ENCODE results near the gene RGS9. TPM values are rescaled to one million over a fixed set of nuclear protein-coding genes. Genes with fewer than 3 reads are reported as not detected.

RGS9 gene
- total and polyA plus RNA-seq, 2 of the 13 experiments (the other 11 are each of a cell fraction or from before 2014, with no cell fraction given), result 0.44 to 0.74 TPM

- FAIRE-seq, result no peak
Observed at GRCh38 chr17:65259696-65260485, 122.7 kb downstream of the RGS9 start.

GRCh38 chr17:65260626-65261025 lies 123.5 kb downstream of the RGS9 start:
- no peak overlapping the region for H3K9ac ChIP-seq (ENCODE audit: insufficient read depth, low read depth, low read length)
- H3K27ac ChIP-seq (ENCODE audit: extremely low read length, insufficient read depth, low read length), result no peak overlapping the region
- DNase-seq (ENCODE audit: low spot score) (no peak), ATAC-seq (no peak), FAIRE-seq (no peak)
- H4K20me1 ChIP-seq (ENCODE audit: insufficient read depth, low read length), result no peaks in the 10 kb centered on the region
- H3K4me1 ChIP-seq (ENCODE audit: insufficient read depth, low read length), result no peaks in the 10 kb centered on the region
- no peaks in the 10 kb centered on the region for H3K9me3 ChIP-seq (ENCODE audit: low read length)
- intact Hi-C loops (cut with micrococcal nuclease; ENCODE audit: unreplicated experiment), result no loop called here
- WGBS (ENCODE audit: low lambda C conversion rate), result 10% methylated on average over 2 of the region's 2 CpGs
- in situ Hi-C loops (cut with HindIII; ENCODE audit: extremely low pct_ligation_motif_present, low pct_unique_long_range_greater_than_20kb), result no loop called here
- H3K4me2 ChIP-seq (ENCODE audit: low read depth, low read length), result no peak overlapping the region
- ChIA-PET POLR2A (no interaction called here), CTCF (ENCODE audit: low intra/inter-chr PET ratio, low total read pairs) (no interaction called here)
- no peaks in the 10 kb centered on the region for H3K79me2 ChIP-seq (ENCODE audit: insufficient read depth, low read length)
- H3K36me3 ChIP-seq (replicated peaks in 1 of 2; ENCODE audit: control insufficient read depth in 1 of 2, insufficient read depth in 2 of 2, low read length in 2 of 2), result no peaks in the 10 kb centered on the region
- H3K4me3 ChIP-seq (replicated peaks in 1 of 3; ENCODE audit: insufficient read depth in 1 of 3, low read depth in 2 of 3, low read length in 3 of 3), result no peak overlapping the region
- no peaks in the 10 kb centered on the region; a peak in 3 of 5 replicates for H3K27me3 ChIP-seq (ENCODE audit: control insufficient read depth in 1 of 2, insufficient read depth in 2 of 2, low read length in 2 of 2)
- H2AFZ ChIP-seq (ENCODE audit: low read length), result no peak overlapping the region
- no TSS peak for BruUV-seq (replicated peaks)
- no peak for TF ChIP-seq ZKSCAN1 (IDR thresholded peaks at IDR 0.05; ENCODE audit: low read length)
- no peak for TF ChIP-seq ZNF749 (CRISPR knock-in tag; IDR thresholded peaks at IDR 0.05; ENCODE audit: borderline replicate concordance)
- no peak for TF ChIP-seq ZNF292 (CRISPR knock-in tag; IDR thresholded peaks at IDR 0.05; ENCODE audit: borderline replicate concordance, low read depth)
- no peak for TF ChIP-seq SCMH1 (CRISPR knock-in tag; IDR thresholded peaks at IDR 0.05; ENCODE audit: borderline replicate concordance)
- TF ChIP-seq TP53 (CRISPR knock-in tag; conservative IDR thresholded peaks at IDR 0.05), result no peak
- TF ChIP-seq ELF4 (CRISPR knock-in tag; IDR thresholded peaks at IDR 0.05; ENCODE audit: borderline replicate concordance), result no peak
- no peak for TF ChIP-seq MZF1 (CRISPR knock-in tag; IDR thresholded peaks at IDR 0.05; ENCODE audit: borderline replicate concordance)
- TF ChIP-seq ZNF710 (CRISPR knock-in tag; IDR thresholded peaks at IDR 0.05; ENCODE audit: borderline replicate concordance), result no peak
- no peak for TF ChIP-seq NR2C2 (CRISPR knock-in tag; IDR thresholded peaks at IDR 0.05; ENCODE audit: borderline replicate concordance)
- TF ChIP-seq KAT8 (CRISPR knock-in tag; IDR thresholded peaks at IDR 0.05), result no peak

More at GRCh38 chr17:65259696-65260485, 122.7 kb downstream of the RGS9 start:
- Histone ChIP-seq H3K27me3 (ENCODE audit: control insufficient read depth in 1 of 2, insufficient read depth in 2 of 2, low read length in 2 of 2) (no peaks in the 10 kb centered on the region; a peak in 3 of 5 replicates), H3K9ac (ENCODE audit: insufficient read depth, low read depth, low read length) (no peak overlapping the region), H3K27ac (ENCODE audit: extremely low read length, insufficient read depth, low read length) (no peak overlapping the region), H3K79me2 (ENCODE audit: insufficient read depth, low read length) (no peaks in the 10 kb centered on the region), H3K4me2 (ENCODE audit: low read depth, low read length) (no peak overlapping the region), H3K4me3 (replicated peaks in 1 of 3; ENCODE audit: insufficient read depth in 1 of 3, low read depth in 2 of 3, low read length in 3 of 3) (no peak overlapping the region), H3K36me3 (replicated peaks in 1 of 2; ENCODE audit: control insufficient read depth in 1 of 2, insufficient read depth in 2 of 2, low read length in 2 of 2) (no peaks in the 10 kb centered on the region), H2AFZ (ENCODE audit: low read length) (no peak overlapping the region), H3K4me1 (ENCODE audit: insufficient read depth, low read length) (no peaks in the 10 kb centered on the region), H4K20me1 (ENCODE audit: insufficient read depth, low read length) (no peaks in the 10 kb centered on the region), H3K9me3 (ENCODE audit: low read length) (no peaks in the 10 kb centered on the region)
- ATAC-seq (no peak), DNase-seq (ENCODE audit: low spot score) (no peak)
- WGBS (ENCODE audit: low lambda C conversion rate), result 6% methylated on average over 7 of the region's 7 CpGs
- in situ Hi-C loops (cut with HindIII; ENCODE audit: extremely low pct_ligation_motif_present, low pct_unique_long_range_greater_than_20kb) (no loop called here), intact Hi-C loops (cut with micrococcal nuclease; ENCODE audit: unreplicated experiment) (no loop called here)
- POLR2A ChIA-PET, result no interaction called here
- TF ChIP-seq ZNF652 (CRISPR knock-in tag; IDR thresholded peaks at IDR 0.05; ENCODE audit: borderline replicate concordance, low read depth) (no peak), NFKBIZ (CRISPR knock-in tag; IDR thresholded peaks at IDR 0.05) (no peak), ZNF570 (CRISPR knock-in tag; IDR thresholded peaks at IDR 0.05; ENCODE audit: borderline replicate concordance) (no peak), SPEN (CRISPR knock-in tag; IDR thresholded peaks at IDR 0.05; ENCODE audit: low read depth) (no peak), ZNF768 (CRISPR knock-in tag; IDR thresholded peaks at IDR 0.05) (no peak), ZBTB2 (CRISPR knock-in tag; IDR thresholded peaks at IDR 0.05; ENCODE audit: low read depth) (no peak), ZNF547 (CRISPR knock-in tag; IDR thresholded peaks at IDR 0.05) (no peak)
- BruUV-seq (replicated peaks), result no TSS peak
- CTCF ChIA-PET (ENCODE audit: low intra/inter-chr PET ratio, low total read pairs), result no interaction called here

Measured in HepG2 (cell line).